SK-MEL-5 (cell line): ENCODE data around the gene STEEP1. TPM values are rescaled to one million over a fixed set of nuclear protein-coding genes. Genes with fewer than 3 reads are reported as not detected.
"Not testable (repeated sequence)": the region's sequence is repeated elsewhere in the genome, so short reads cannot be mapped to it uniquely, and the experiment has no call there.

Source experiments
- DNase-seq: peaks from one replicate; pipeline ENCODE4 v3.0.0-alpha.2; 2016; ENCODE audit warnings: low read depth, low spot score
- in situ Hi-C: cut with HindIII; loops from 2 replicates; pipeline ENCODE4 v1.10.0; 2016; ENCODE audit warnings: low sequenced_read_pairs, high pct_unique_total_duplicates, low pct_unique_long_range_greater_than_20kb
- total RNA-seq: library from RNA; depleted of rRNA; stranded (reverse); fragments of >200 nt; shearing (Covaris generic); gene quantifications from 2 replicates; pipeline ENCODE4 v1.2.3, GENCODE V29; 2014

STEEP1 gene
- total RNA-seq, 1 experiment from 2014 or later: 64.5 TPM

GRCh38 chrX:119549327-119550016 is 15.7 kb downstream of the STEEP1 start:
- DNase-seq: no peak
- in situ Hi-C loops: no loop called here

GRCh38 chrX:119541188-119541587 is 24.0 kb downstream of the STEEP1 start:
- peak; percentile 11 for DNase-seq
- in situ Hi-C loops: no loop called here

DNA sequence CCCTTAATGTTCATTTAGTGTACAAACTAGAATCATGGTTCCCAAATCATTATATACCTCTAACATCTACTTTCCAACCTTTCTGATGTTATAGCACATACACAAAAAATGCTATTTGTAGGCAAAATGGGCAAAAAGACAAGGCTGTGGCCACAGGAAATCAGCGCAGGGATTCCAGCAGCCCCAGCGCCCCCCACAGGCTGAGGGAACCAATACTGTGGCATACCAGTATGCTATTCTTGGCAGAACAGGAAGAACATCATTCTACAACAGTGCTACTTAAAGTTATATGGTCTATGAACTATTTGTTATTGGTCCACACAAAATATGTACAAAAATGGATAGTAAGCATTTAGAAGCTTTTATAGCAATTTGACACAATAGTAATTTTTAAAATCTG is 25.3 kb downstream of the STEEP1 start:
- DNase-seq: peak; percentile 25
- in situ Hi-C loops: no loop called here

GRCh38 chrX:119537487-119537886 is 27.7 kb downstream of the STEEP1 start:
- in situ Hi-C loops: no loop called here
- no peak for DNase-seq

GRCh38 chrX:119529345-119530276 is 35.6 kb downstream of the STEEP1 start:
- in situ Hi-C loops: no loop called here
- no peak for DNase-seq

- in situ Hi-C loops: no loop called here
Measured at GRCh38 chrX:119523664-119524184, 41.5 kb downstream of the STEEP1 start.

DNA sequence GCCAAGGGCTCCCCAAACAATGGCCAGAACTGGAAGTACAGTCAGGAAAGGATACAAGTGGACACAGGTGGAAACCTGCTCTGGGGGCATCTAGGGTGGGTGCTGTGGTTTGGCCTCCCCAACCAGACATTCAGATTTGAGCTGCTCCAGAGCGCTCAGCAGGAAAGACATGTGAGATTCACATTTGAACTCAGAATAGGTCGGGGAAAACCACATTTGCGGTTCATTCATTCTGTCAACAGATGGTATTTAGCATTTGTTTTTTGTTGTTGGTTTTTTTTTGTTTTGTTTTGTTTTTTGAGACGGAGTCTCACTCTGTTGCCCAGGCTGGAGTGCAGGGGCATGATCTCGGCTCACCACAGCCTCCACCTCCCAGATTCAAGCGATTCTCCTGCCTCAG is 44.0 kb downstream of the STEEP1 start:
- in situ Hi-C loops: no loop called here

More at GRCh38 chrX:119523664-119524184, 41.5 kb downstream of the STEEP1 start:
- DNase-seq: no peak

DNA sequence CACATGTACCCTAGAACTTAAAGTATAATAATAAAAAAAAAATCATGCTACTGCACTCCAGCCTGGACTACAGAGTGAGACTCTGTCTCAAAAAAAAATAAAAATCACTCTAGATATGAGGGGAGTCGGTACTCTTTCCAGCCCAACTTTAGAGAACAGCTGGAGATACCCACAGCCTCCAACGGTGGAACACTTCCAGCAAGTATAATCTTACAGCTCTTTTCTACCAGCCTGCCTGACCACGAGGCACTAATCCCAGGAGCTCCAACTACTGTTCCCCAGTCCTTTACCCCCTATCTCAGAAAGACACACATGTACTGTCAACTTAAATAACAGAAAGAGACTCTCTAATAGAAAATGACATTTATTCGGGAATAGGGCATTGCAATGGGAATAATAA is 46.8 kb downstream of the STEEP1 start:
- in situ Hi-C loops: no loop called here

More for the DNA sequence above, 44.0 kb downstream of the STEEP1 start:
- no peak for DNase-seq

DNA sequence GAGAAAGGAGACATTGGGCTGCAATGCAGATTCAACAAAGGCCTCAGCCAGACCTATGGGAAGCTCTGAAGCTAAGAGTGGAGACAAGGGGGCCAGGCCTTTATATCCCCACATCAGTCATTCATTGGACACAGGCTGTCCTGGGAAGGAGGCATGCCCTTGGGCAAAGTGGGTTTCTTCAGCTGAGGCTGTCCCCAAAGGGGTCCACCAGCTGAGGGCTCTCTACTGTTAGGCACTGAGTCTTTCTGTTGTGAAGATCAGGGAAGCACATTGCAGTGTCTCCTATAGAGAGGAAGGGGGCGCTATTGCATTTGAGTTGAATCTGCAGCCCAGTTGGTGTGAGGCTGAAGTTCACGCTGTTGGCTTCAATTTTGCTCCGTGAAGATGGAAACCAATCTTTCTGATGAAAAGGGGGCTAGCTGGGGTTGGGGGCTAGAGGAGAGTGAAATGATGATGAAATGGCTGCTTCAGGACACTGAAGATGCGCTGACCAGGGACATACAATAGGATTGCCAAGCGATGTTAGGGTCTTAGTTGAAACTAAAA is 49.0 kb downstream of the STEEP1 start:
- peak; percentile 73 for DNase-seq
- in situ Hi-C loops: no loop called here

More for the DNA sequence above, 46.8 kb downstream of the STEEP1 start:
- no peak for DNase-seq

GRCh38 chrX:119512146-119512800 is 52.9 kb downstream of the STEEP1 start:
- peak; percentile 86 for DNase-seq
- in situ Hi-C loops: no loop called here

GRCh38 chrX:119507206-119507605 is 58.0 kb downstream of the STEEP1 start:
- no peak for DNase-seq
- in situ Hi-C loops: no loop called here

- in situ Hi-C loops: no loop called here
- no peak for DNase-seq
Measured at GRCh38 chrX:119505945-119506344, 59.3 kb downstream of the STEEP1 start.

GRCh38 chrX:119505145-119505544 is 60.1 kb downstream of the STEEP1 start:
- in situ Hi-C loops: not testable (repeated sequence)

DNA sequence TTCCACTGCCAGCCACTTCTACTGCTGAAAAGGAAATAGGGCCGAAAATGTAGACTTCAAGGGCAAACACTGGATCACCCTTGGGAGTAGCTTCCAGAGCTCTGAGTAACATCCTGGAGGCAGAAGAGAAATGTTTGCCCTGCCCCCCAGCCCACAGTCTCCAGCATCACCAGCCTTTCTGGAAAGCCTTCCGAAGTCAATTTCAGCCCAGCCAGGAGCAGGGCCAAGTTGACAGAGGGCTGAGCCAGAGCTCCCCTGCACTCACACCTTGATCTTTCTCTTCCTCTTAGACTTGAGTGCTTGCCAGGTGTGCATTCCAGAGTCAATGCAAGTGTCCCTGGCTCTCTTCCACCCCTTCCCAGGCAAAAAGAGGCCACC is 61.7 kb downstream of the STEEP1 start:
- in situ Hi-C loops: no loop called here
- peak; percentile 46 for DNase-seq

More at GRCh38 chrX:119505145-119505544, 60.1 kb downstream of the STEEP1 start:
- DNase-seq: not testable (repeated sequence)

GRCh38 chrX:119502727-119503483 is 62.3 kb downstream of the STEEP1 start:
- peak; percentile 76 for DNase-seq
- in situ Hi-C loops: no loop called here

DNA sequence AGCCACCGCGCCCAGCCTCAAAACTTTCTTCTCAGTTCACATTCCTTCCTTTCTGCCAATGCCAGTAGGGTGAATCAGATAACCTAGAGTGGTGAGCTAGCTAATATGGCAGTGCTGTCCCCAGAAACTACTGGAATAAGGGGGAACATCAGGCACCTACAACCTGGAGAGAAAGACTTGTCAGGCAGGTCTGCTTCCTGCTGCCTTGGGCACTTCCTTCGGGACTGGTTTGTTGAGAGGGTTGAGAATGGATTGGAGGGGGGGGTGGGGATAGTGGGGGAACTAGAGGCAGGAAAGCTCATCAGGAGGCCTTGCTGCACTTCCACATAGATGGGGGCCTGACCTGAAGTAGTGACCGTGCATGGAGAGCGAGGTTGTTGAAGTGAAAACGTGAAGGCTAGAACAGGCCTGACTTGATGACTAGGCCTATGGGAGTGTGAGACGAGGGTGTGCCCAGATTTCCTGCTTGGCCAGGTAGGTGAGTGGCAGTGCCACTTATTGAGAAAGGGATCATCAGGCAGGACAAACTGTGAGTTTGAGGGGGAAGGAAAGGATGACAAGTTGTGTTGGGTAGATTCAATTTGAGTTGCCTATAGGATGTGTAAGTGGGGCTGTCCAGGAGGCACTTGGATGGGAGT is 63.6 kb downstream of the STEEP1 start:
- DNase-seq: no peak

More for the DNA sequence above, 63.6 kb downstream of the STEEP1 start:
- in situ Hi-C loops: no loop called here
